Measurements from ENCODE around the gene ZNF518A.
A peak's percentile ranks its signal among the peaks of the same experiment; 100 is the strongest.

ZNF518A gene

GRCh38 chr10:96089116-96089515 lies 41.0 kb upstream of the ZNF518A start:
- Histone ChIP-seq H2BK15ac (ENCODE audit: low read depth, poor library complexity, severe bottlenecking) (no peak overlapping the region), H3K4me2 (ENCODE audit: low read length, poor library complexity, severe bottlenecking) (no peak overlapping the region), H4K91ac (ENCODE audit: low read length) (no peak overlapping the region), H3K14ac (ENCODE audit: low read length in 2 of 2) (no peak overlapping the region), H4K8ac (ENCODE audit: low read length) (no peak overlapping the region), H3K27me3 (ENCODE audit: control insufficient read depth in 1 of 2, insufficient read depth in 1 of 2, low read length in 2 of 2) (peaks cover 4 to 20% of the 10 kb centered on the region in 2 experiments), H2BK120ac (ENCODE audit: low read depth, low read length) (no peak overlapping the region), H3K4ac (ENCODE audit: low read depth in 1 of 2, low read length in 2 of 2) (no peak overlapping the region), H2AFZ (ENCODE audit: low read depth, low read length) (no peak overlapping the region), H3K4me1 (ENCODE audit: control insufficient read depth, insufficient read depth, low read depth, low read length) (peaks cover 3% of the 10 kb centered on the region), H3K9ac (ENCODE audit: low read length) (peak overlapping the region; percentile 96), H2BK5ac (ENCODE audit: low read depth, low read length, poor library complexity, severe bottlenecking) (no peak overlapping the region), H3K4me3 (ENCODE audit: insufficient read depth in 1 of 2, low read depth in 1 of 2, low read length in 2 of 2) (peak overlapping the region in 1 of 2 experiments; percentile 97), H3K18ac (ENCODE audit: low read depth in 1 of 2, low read length in 2 of 2) (no peak overlapping the region), H3K36me3 (ENCODE audit: control insufficient read depth in 1 of 2, insufficient read depth in 2 of 2, low read depth in 1 of 2, low read length in 2 of 2) (peaks cover 0 to 4% of the 10 kb centered on the region in 2 experiments), H3K9me3 (ENCODE audit: control insufficient read depth, low read length) (no peaks in the 10 kb centered on the region), H3K27ac (ENCODE audit: low read length, poor library complexity, severe bottlenecking) (no peak overlapping the region), H2AK5ac (ENCODE audit: low read length, severe bottlenecking) (no peak overlapping the region), H3K79me1 (replicated peaks; ENCODE audit: low read length, poor library complexity, severe bottlenecking) (no peaks in the 10 kb centered on the region), H2BK12ac (ENCODE audit: low read length in 2 of 2) (no peak overlapping the region), H3K23ac (ENCODE audit: low read length in 2 of 2) (no peak overlapping the region)
- 100% methylated on average over 1 of the region's 2 CpGs for WGBS
- no peak for DNase-seq

GRCh38 chr10:96089670-96090462 lies 40.2 kb upstream of the ZNF518A start:
- Histone ChIP-seq H3K18ac (ENCODE audit: low read depth in 1 of 2, low read length in 2 of 2) (no peak overlapping the region), H3K27me3 (ENCODE audit: control insufficient read depth in 1 of 2, insufficient read depth in 1 of 2, low read length in 2 of 2) (peaks cover 4 to 26% of the 10 kb centered on the region in 2 experiments), H4K8ac (ENCODE audit: low read length) (no peak overlapping the region), H2BK5ac (ENCODE audit: low read depth, low read length, poor library complexity, severe bottlenecking) (no peak overlapping the region), H3K36me3 (ENCODE audit: control insufficient read depth in 1 of 2, insufficient read depth in 2 of 2, low read depth in 1 of 2, low read length in 2 of 2) (peaks cover 0 to 4% of the 10 kb centered on the region in 2 experiments), H3K4ac (ENCODE audit: low read depth in 1 of 2, low read length in 2 of 2) (no peak overlapping the region), H2AFZ (ENCODE audit: low read depth, low read length) (no peak overlapping the region), H2BK15ac (ENCODE audit: low read depth, poor library complexity, severe bottlenecking) (no peak overlapping the region), H3K27ac (ENCODE audit: low read length, poor library complexity, severe bottlenecking) (no peak overlapping the region), H2BK12ac (ENCODE audit: low read length in 2 of 2) (no peak overlapping the region), H3K23ac (ENCODE audit: low read length in 2 of 2) (no peak overlapping the region), H3K4me2 (ENCODE audit: low read length, poor library complexity, severe bottlenecking) (no peak overlapping the region), H2AK5ac (ENCODE audit: low read length, severe bottlenecking) (peak overlapping the region; percentile 15), H2BK120ac (ENCODE audit: low read depth, low read length) (no peak overlapping the region), H4K91ac (ENCODE audit: low read length) (no peak overlapping the region), H3K14ac (ENCODE audit: low read length in 2 of 2) (no peak overlapping the region), H3K9me3 (ENCODE audit: control insufficient read depth, low read length) (no peaks in the 10 kb centered on the region), H3K4me3 (ENCODE audit: insufficient read depth in 1 of 2, low read depth in 1 of 2, low read length in 2 of 2) (peak overlapping the region in 1 of 2 experiments; percentile 97), H3K4me1 (ENCODE audit: control insufficient read depth, insufficient read depth, low read depth, low read length) (peaks cover 3% of the 10 kb centered on the region), H3K79me1 (replicated peaks; ENCODE audit: low read length, poor library complexity, severe bottlenecking) (no peaks in the 10 kb centered on the region), H3K9ac (ENCODE audit: low read length) (peak overlapping the region; percentile 96)
- 96% methylated on average over 44 of the region's 47 CpGs for WGBS
- DNase-seq, result no peak

GRCh38 chr10:96090463-96090800 lies 39.7 kb upstream of the ZNF518A start:
- peak overlapping the region; percentile 15 for H2AK5ac ChIP-seq (ENCODE audit: low read length, severe bottlenecking)
- no peak overlapping the region for H2BK15ac ChIP-seq (ENCODE audit: low read depth, poor library complexity, severe bottlenecking)
- H3K14ac ChIP-seq (ENCODE audit: low read length in 2 of 2), result no peak overlapping the region
- peaks cover 4 to 32% of the 10 kb centered on the region in 2 experiments for H3K27me3 ChIP-seq (ENCODE audit: control insufficient read depth in 1 of 2, insufficient read depth in 1 of 2, low read length in 2 of 2)
- H2AFZ ChIP-seq (ENCODE audit: low read depth, low read length), result no peak overlapping the region
- no peak overlapping the region for H3K27ac ChIP-seq (ENCODE audit: low read length, poor library complexity, severe bottlenecking)
- H3K79me1 ChIP-seq (replicated peaks; ENCODE audit: low read length, poor library complexity, severe bottlenecking), result no peaks in the 10 kb centered on the region
- H3K9me3 ChIP-seq (ENCODE audit: control insufficient read depth, low read length), result no peaks in the 10 kb centered on the region
- no peak for DNase-seq
- H2BK12ac ChIP-seq (ENCODE audit: low read length in 2 of 2), result no peak overlapping the region
- H2BK5ac ChIP-seq (ENCODE audit: low read depth, low read length, poor library complexity, severe bottlenecking), result no peak overlapping the region
- 94% methylated on average over 9 of the region's 9 CpGs for WGBS
- H3K4me2 ChIP-seq (ENCODE audit: low read length, poor library complexity, severe bottlenecking), result no peak overlapping the region
- no peak overlapping the region for H2BK120ac ChIP-seq (ENCODE audit: low read depth, low read length)
- H3K4me1 ChIP-seq (ENCODE audit: control insufficient read depth, insufficient read depth, low read depth, low read length), result peaks cover 3% of the 10 kb centered on the region
- H3K4me3 ChIP-seq (ENCODE audit: insufficient read depth in 1 of 2, low read depth in 1 of 2, low read length in 2 of 2), result peak overlapping the region in 1 of 2 experiments; percentile 97
- no peak overlapping the region for H3K23ac ChIP-seq (ENCODE audit: low read length in 2 of 2)
- peak overlapping the region; percentile 96 for H3K9ac ChIP-seq (ENCODE audit: low read length)
- H4K8ac ChIP-seq (ENCODE audit: low read length), result no peak overlapping the region
- H3K18ac ChIP-seq (ENCODE audit: low read depth in 1 of 2, low read length in 2 of 2), result no peak overlapping the region
- H3K36me3 ChIP-seq (ENCODE audit: control insufficient read depth in 1 of 2, insufficient read depth in 2 of 2, low read depth in 1 of 2, low read length in 2 of 2), result peaks cover 0 to 4% of the 10 kb centered on the region in 2 experiments
- H4K91ac ChIP-seq (ENCODE audit: low read length), result no peak overlapping the region
- H3K4ac ChIP-seq (ENCODE audit: low read depth in 1 of 2, low read length in 2 of 2), result no peak overlapping the region

DNA sequence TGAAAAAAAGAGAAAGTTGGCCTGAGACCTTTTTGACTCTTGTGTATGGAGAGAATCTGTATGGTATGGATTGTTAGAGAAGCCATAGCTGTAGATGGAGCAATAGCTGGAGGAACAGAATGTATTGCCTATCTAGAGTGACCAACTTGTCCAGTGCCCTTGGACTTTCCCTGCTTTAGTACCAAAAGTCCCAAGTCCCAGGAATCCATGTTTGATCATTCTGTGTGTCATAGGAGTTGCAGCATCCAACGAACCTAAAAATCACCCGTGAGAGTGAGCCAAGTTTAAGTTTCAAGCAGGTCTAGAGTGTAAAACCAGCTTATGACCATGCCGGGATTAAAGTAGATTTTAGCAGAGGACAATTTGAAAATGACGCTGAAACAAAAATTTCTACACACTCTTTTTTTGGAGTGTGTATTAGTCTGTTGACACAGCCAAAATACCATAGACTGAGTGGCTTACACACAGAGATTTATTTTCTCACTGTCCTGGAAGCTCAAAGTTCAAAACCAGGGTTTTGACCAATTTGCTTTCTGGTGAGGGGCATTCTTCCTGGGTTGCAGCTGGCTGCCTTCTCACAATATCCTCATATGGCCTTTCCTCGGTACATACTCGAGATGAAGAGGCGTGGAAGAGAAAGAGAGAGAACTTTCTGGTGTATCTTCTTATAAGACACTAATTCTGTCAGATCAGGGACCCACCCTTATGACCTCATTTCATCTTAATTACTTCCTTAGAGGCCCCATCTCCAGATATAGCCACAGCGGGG lies 36.9 kb upstream of the ZNF518A start:
- WGBS, result 90% methylated on average over 8 of the region's 8 CpGs
- H3K27me3 ChIP-seq (ENCODE audit: control insufficient read depth in 1 of 2, insufficient read depth in 1 of 2, low read length in 2 of 2), result peaks cover 4 to 54% of the 10 kb centered on the region in 2 experiments
- no peak for DNase-seq
- H3K79me1 ChIP-seq (replicated peaks; ENCODE audit: low read length, poor library complexity, severe bottlenecking), result no peaks in the 10 kb centered on the region
- H4K91ac ChIP-seq (ENCODE audit: low read length), result no peak overlapping the region
- H3K9me3 ChIP-seq (ENCODE audit: control insufficient read depth, low read length), result no peaks in the 10 kb centered on the region
- H3K27ac ChIP-seq (ENCODE audit: low read length, poor library complexity, severe bottlenecking), result no peak overlapping the region
- H3K4ac ChIP-seq (ENCODE audit: low read depth in 1 of 2, low read length in 2 of 2), result no peak overlapping the region
- no peak overlapping the region for H3K14ac ChIP-seq (ENCODE audit: low read length in 2 of 2)
- no peak overlapping the region for H3K4me2 ChIP-seq (ENCODE audit: low read length, poor library complexity, severe bottlenecking)
- H3K23ac ChIP-seq (ENCODE audit: low read length in 2 of 2), result no peak overlapping the region
- no peak overlapping the region for H2BK12ac ChIP-seq (ENCODE audit: low read length in 2 of 2)
- no peak overlapping the region for H2BK15ac ChIP-seq (ENCODE audit: low read depth, poor library complexity, severe bottlenecking)
- no peak overlapping the region for H3K9ac ChIP-seq (ENCODE audit: low read length)
- no peak overlapping the region for H3K4me3 ChIP-seq (ENCODE audit: insufficient read depth in 1 of 2, low read depth in 1 of 2, low read length in 2 of 2)
- H2BK120ac ChIP-seq (ENCODE audit: low read depth, low read length), result no peak overlapping the region
- H2BK5ac ChIP-seq (ENCODE audit: low read depth, low read length, poor library complexity, severe bottlenecking), result no peak overlapping the region
- H2AFZ ChIP-seq (ENCODE audit: low read depth, low read length), result no peak overlapping the region
- H3K4me1 ChIP-seq (ENCODE audit: control insufficient read depth, insufficient read depth, low read depth, low read length), result peaks cover 3% of the 10 kb centered on the region
- H2AK5ac ChIP-seq (ENCODE audit: low read length, severe bottlenecking), result no peak overlapping the region
- H3K18ac ChIP-seq (ENCODE audit: low read depth in 1 of 2, low read length in 2 of 2), result no peak overlapping the region
- H4K8ac ChIP-seq (ENCODE audit: low read length), result no peak overlapping the region
- no peaks in the 10 kb centered on the region for H3K36me3 ChIP-seq (ENCODE audit: control insufficient read depth in 1 of 2, insufficient read depth in 2 of 2, low read depth in 1 of 2, low read length in 2 of 2)
